Skin epidermis (tissue), 12 donors: ENCODE data around the gene NRG4.
"Not testable (repeated sequence)": the region's sequence is repeated elsewhere in the genome, so short reads cannot be mapped to it uniquely, and the experiment has no call there.

ENCODE experiments used
- H3K27ac ChIP-seq, 21 experiments: fragments of 200-600 bp; sonication (generic) in 11 of 21; one replicate each; pipeline ENCODE4 v1.5.0; 2020; ENCODE audit warnings: mild to moderate bottlenecking in 3 of 21, inconsistent platforms in 2 of 21, moderate library complexity in 2 of 21
- H3K4me3 ChIP-seq, 7 experiments: fragments of 200-600 bp; sonication (generic) in 2 of 7; one replicate each; pipeline ENCODE4 v1.5.0; 2020; ENCODE audit warnings: inconsistent platforms in 2 of 7, mild to moderate bottlenecking in 2 of 7, moderate library complexity in 1 of 7

NRG4 gene

GRCh38 chr15:76003364-76003763 lies 8.9 kb downstream of the NRG4 start:
- Histone ChIP-seq H3K4me3 (no peak overlapping the region), H3K27ac (no peak overlapping the region)

- Histone ChIP-seq H3K4me3 (no peak overlapping the region), H3K27ac (no peak overlapping the region)
Measured at GRCh38 chr15:75995611-75996010, 16.6 kb downstream of the NRG4 start.

- H3K27ac ChIP-seq, result no peak overlapping the region
- no peak overlapping the region for H3K4me3 ChIP-seq
Measured at GRCh38 chr15:75994220-75994619, 18.0 kb downstream of the NRG4 start.

- Histone ChIP-seq H3K4me3 (no peak overlapping the region), H3K27ac (no peak overlapping the region)
Measured at GRCh38 chr15:75992897-75993296, 19.3 kb downstream of the NRG4 start.

GRCh38 chr15:75989875-75990274 lies 22.3 kb downstream of the NRG4 start:
- H3K27ac ChIP-seq, result no peak overlapping the region
- H3K4me3 ChIP-seq, result no peak overlapping the region

GRCh38 chr15:75989045-75989444 lies 23.2 kb downstream of the NRG4 start:
- H3K4me3 ChIP-seq, result no peak overlapping the region
- no peak overlapping the region for H3K27ac ChIP-seq

- Histone ChIP-seq H3K4me3 (no peak overlapping the region), H3K27ac (no peak overlapping the region)
Measured at GRCh38 chr15:75985971-75986370, 26.3 kb downstream of the NRG4 start.

GRCh38 chr15:75984706-75985105 lies 27.5 kb downstream of the NRG4 start:
- not testable (repeated sequence) for H3K27ac ChIP-seq, H3K4me3 ChIP-seq

GRCh38 chr15:75982468-75982867 lies 29.8 kb downstream of the NRG4 start:
- Histone ChIP-seq H3K4me3 (no peak overlapping the region), H3K27ac (no peak overlapping the region)

GRCh38 chr15:75981149-75981815 lies 30.9 kb downstream of the NRG4 start:
- H3K4me3 ChIP-seq, result no peak overlapping the region
- no peak overlapping the region for H3K27ac ChIP-seq

GRCh38 chr15:75976766-75977165 lies 35.5 kb downstream of the NRG4 start:
- not testable (repeated sequence) for H3K27ac ChIP-seq, H3K4me3 ChIP-seq

GRCh38 chr15:75966073-75966472 lies 46.2 kb downstream of the NRG4 start:
- H3K27ac ChIP-seq, result no peak overlapping the region
- H3K4me3 ChIP-seq, result no peak overlapping the region

- Histone ChIP-seq H3K27ac (no peak overlapping the region), H3K4me3 (no peak overlapping the region)
Measured at GRCh38 chr15:75961331-75961730, 50.9 kb downstream of the NRG4 start.

GRCh38 chr15:75955720-75956119 lies 56.5 kb downstream of the NRG4 start:
- Histone ChIP-seq H3K4me3 (no peak overlapping the region), H3K27ac (no peak overlapping the region)

GRCh38 chr15:75952525-75952924 lies 59.7 kb downstream of the NRG4 start:
- Histone ChIP-seq H3K27ac (no peak overlapping the region), H3K4me3 (no peak overlapping the region)

- Histone ChIP-seq H3K4me3 (no peak overlapping the region), H3K27ac (no peak overlapping the region)
Measured at GRCh38 chr15:75948761-75949296, 63.4 kb downstream of the NRG4 start.

GRCh38 chr15:75947092-75947491 lies 65.1 kb downstream of the NRG4 start:
- Histone ChIP-seq H3K27ac (no peak overlapping the region), H3K4me3 (no peak overlapping the region)

- Histone ChIP-seq H3K27ac (no peak overlapping the region), H3K4me3 (no peak overlapping the region)
Measured at GRCh38 chr15:75945953-75946352, 66.3 kb downstream of the NRG4 start.

GRCh38 chr15:75943713-75944215 lies 68.5 kb downstream of the NRG4 start:
- H3K27ac ChIP-seq, result no peak overlapping the region
- H3K4me3 ChIP-seq, result no peak overlapping the region

GRCh38 chr15:75943246-75943645 lies 69.0 kb downstream of the NRG4 start:
- H3K4me3 ChIP-seq, result no peak overlapping the region
- no peak overlapping the region for H3K27ac ChIP-seq

GRCh38 chr15:75942464-75942863 lies 69.8 kb downstream of the NRG4 start:
- H3K4me3 ChIP-seq, result no peak overlapping the region

GRCh38 chr15:75930866-75931265 lies 81.4 kb downstream of the NRG4 start:
- no peak overlapping the region for H3K27ac ChIP-seq

More at GRCh38 chr15:75942464-75942863, 69.8 kb downstream of the NRG4 start:
- no peak overlapping the region for H3K27ac ChIP-seq

More at GRCh38 chr15:75930866-75931265, 81.4 kb downstream of the NRG4 start:
- H3K4me3 ChIP-seq, result no peak overlapping the region
